Activated CD8-positive, alpha-beta T cell treated with anti-CD3 and anti-CD28 coated beads for 36 hours (primary cell): ENCODE measurements around the gene CIB2. TPM values are rescaled to one million over a fixed set of nuclear protein-coding genes. Genes with fewer than 3 reads are reported as not detected.

Experiments used
- ATAC-seq: fragments of 200-7000 bp; cut with Tn5 transposase; one replicate; pipeline ENCODE4 v1.10.0; 2021; ENCODE audit warnings: mild to moderate bottlenecking, moderate library complexity
- CTCF ChIA-PET: fragments of 350-600 bp; sonication (Branson Sonifier 250); formaldehyde crosslinking; loops from one replicate; lab custom pipeline; 2021; ENCODE audit warnings: antibody characterized with exemption; lab: Charles Lee
- POLR2A ChIA-PET: fragments of 350-600 bp; sonication (Branson Sonifier 250); formaldehyde crosslinking; loops from one replicate; lab custom pipeline; 2021; ENCODE audit warnings: antibody characterized with exemption; lab: Charles Lee
- DNase-seq: peaks from one replicate; pipeline ENCODE4 v3.0.0-alpha.2; 2020
- H3K27ac Mint-ChIP-seq: one replicate; pipeline ENCODE4 v1.8.0; 2021; ENCODE audit warnings: mild to moderate bottlenecking, mixed read lengths
- H3K27me3 Mint-ChIP-seq: one replicate; pipeline ENCODE4 v1.8.0; 2021; ENCODE audit warnings: mixed read lengths
- H3K36me3 Mint-ChIP-seq: one replicate; pipeline ENCODE4 v1.8.0; 2021; ENCODE audit warnings: low read depth, mixed read lengths
- H3K4me1 Mint-ChIP-seq: one replicate; pipeline ENCODE4 v1.8.0; 2021; ENCODE audit warnings: low read depth, mixed read lengths
- H3K4me3 Mint-ChIP-seq: one replicate; pipeline ENCODE4 v1.8.0; 2021; ENCODE audit warnings: mild to moderate bottlenecking, moderate library complexity, mixed read lengths
- H3K9me3 Mint-ChIP-seq: one replicate; pipeline ENCODE4 v1.8.0; 2021; ENCODE audit warnings: mixed read lengths
- intact Hi-C: fragments of 100-400 bp; cut with micrococcal nuclease; formaldehyde crosslinking; loops from one replicate; pipeline ENCODE4 v1.10.0; 2022
- total RNA-seq, 2 experiments: library from RNA; stranded (reverse); gene quantifications; one replicate each; pipeline ENCODE4 v1.2.3, GENCODE V29; 2021
- TF ChIP-seq, protein P1 (sequence below): fragments of 200-600 bp; IDR thresholded peaks from one replicate; pipeline ENCODE4 v1.8.0; 2022; ENCODE audit warnings: antibody characterized with exemption, mild to moderate bottlenecking

CIB2 gene
- total RNA-seq, 2 experiments from 2014 or later, result 1.6 TPM

DNA sequence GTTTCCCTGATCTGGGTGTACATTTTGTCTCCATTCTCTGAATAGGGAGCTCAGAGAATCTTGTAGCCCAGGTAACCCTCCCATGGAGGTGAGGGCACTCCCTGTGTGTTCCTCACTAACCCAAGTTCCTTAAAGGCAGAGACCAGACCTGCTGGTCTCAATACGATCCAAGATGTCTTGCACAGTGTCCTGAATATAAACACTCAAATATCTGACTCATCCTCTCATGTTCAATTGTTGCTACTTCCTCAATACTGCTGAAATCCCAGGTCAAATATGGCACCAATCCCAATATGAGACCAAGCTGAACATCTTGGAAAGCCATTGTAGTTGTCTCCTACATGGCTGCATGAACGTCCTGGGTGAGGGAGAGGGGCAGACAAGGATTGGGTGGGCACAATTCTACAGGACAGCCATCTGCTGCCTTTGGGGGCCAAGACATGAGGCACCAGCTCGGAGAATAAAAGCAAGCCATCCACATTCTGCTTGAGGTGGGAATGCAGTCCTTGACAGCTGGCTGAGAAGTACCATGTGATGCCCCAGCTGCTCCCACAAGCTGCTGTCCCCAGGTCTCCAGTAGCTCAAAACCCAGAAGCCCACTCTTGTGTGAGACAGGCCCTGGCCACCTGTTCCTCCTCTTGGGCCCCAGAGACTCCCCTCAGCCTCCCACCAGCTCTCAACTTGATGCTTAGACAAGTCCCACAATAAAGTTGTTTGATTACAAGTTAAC is 72.0 kb downstream of the CIB2 start:
- DNase-seq (peak; percentile 1), ATAC-seq (no peak)
- Mint-ChIP-seq H3K27me3 (no peaks in the 10 kb centered on the region), H3K4me3 (no peak overlapping the region), H3K9me3 (no peaks in the 10 kb centered on the region), H3K36me3 (peaks cover 4% of the 10 kb centered on the region), H3K4me1 (peaks cover 70% of the 10 kb centered on the region), H3K27ac (peak overlapping the region; percentile 83)
- intact Hi-C loops, result no loop called here
- POLR2A ChIA-PET, result interaction anchor here (1.2 to 3.2 kb wide), 4 partner anchors 8 to 24 kb away, joined by 3 to 18 read pairs (median 5); no protein-coding TSS in a partner anchor
- TF ChIP-seq, protein P1, sequence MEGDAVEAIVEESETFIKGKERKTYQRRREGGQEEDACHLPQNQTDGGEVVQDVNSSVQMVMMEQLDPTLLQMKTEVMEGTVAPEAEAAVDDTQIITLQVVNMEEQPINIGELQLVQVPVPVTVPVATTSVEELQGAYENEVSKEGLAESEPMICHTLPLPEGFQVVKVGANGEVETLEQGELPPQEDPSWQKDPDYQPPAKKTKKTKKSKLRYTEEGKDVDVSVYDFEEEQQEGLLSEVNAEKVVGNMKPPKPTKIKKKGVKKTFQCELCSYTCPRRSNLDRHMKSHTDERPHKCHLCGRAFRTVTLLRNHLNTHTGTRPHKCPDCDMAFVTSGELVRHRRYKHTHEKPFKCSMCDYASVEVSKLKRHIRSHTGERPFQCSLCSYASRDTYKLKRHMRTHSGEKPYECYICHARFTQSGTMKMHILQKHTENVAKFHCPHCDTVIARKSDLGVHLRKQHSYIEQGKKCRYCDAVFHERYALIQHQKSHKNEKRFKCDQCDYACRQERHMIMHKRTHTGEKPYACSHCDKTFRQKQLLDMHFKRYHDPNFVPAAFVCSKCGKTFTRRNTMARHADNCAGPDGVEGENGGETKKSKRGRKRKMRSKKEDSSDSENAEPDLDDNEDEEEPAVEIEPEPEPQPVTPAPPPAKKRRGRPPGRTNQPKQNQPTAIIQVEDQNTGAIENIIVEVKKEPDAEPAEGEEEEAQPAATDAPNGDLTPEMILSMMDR, result no peak
- CTCF ChIA-PET, result interaction anchor here (1.3 to 2.5 kb wide), 5 partner anchors 9 to 49 kb away, joined by 3 to 15 read pairs (median 7); no protein-coding TSS in a partner anchor

DNA sequence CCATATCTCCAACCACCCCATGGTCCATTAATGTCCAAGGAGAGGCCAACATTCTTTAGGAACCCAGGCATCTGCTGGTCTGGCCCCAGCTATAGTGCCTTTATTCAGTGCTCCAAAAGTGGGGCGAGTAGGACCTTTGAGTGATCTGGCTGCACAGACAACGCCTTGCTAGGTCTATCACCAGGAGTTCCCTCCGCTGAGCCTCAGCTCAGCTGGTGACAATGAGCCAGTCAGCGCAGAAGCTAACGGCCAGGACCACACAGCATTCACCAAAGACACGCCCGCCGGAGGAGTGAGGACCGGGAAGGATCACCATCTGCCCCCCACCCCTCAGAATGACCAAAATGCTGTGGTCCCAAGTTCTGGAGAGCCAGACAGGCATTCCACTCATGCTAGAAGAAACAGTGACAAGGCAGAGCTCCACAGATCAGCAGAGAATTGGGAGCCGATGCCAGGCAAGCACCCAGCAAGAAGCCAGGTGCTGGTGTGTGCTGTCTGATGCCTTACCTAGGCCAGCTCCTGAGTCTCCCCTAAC is 72.8 kb downstream of the CIB2 start:
- ChIA-PET CTCF (interaction anchor here (1.5 to 2.5 kb wide), 4 partner anchors 8 to 50 kb away, joined by 6 to 15 read pairs (median 8); no protein-coding TSS in a partner anchor), POLR2A (interaction anchor here (1.8 to 3.2 kb wide), 2 partner anchors 9 to 11 kb away, joined by 6 to 18 read pairs; no protein-coding TSS in a partner anchor)
- Mint-ChIP-seq H3K27ac (peak overlapping the region; percentile 83), H3K4me1 (peaks cover 75% of the 10 kb centered on the region), H3K9me3 (no peaks in the 10 kb centered on the region), H3K36me3 (peaks cover 10% of the 10 kb centered on the region), H3K4me3 (no peak overlapping the region), H3K27me3 (no peaks in the 10 kb centered on the region)
- TF ChIP-seq, protein P1, result no peak
- intact Hi-C loops, result no loop called here
- no peak for ATAC-seq
- DNase-seq, result peak; percentile 1

DNA sequence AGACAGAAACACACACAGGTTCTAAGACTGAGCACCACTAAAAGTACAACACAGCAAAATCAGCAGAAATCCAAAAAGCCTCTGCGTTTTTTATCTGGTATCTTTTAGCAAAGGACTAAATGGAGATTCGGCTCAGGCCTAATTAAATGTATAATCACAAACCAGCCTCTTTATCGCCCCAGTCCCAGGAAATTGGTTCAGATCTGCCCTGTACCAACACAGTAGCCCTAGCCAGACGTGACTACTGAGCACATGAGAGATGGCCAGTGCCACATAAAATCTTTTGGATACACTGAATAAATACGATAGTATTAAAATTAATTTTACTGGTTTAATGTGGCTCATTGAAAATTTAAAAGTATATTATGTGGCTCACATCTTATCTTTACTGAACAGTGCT is 73.4 kb downstream of the CIB2 start:
- no peak for ATAC-seq
- ChIA-PET POLR2A (interaction anchor here (0.6 to 3.2 kb wide), 3 partner anchors 12 to 41 kb away, joined by 4 to 18 read pairs (median 5); no protein-coding TSS in a partner anchor), CTCF (interaction anchor here (2.2 to 3.0 kb wide), 2 partner anchors 11 to 50 kb away, joined by 10 to 14 read pairs; no protein-coding TSS in a partner anchor)
- TF ChIP-seq, protein P1, result no peak
- intact Hi-C loops, result loop anchor here (2.0 kb wide), 1 partner anchor 19 kb away; the partner anchor contains the start of gene TBC1D2B
- H3K9me3 Mint-ChIP-seq, result no peaks in the 10 kb centered on the region
- peak overlapping the region; percentile 83 for H3K27ac Mint-ChIP-seq
- peaks cover 17% of the 10 kb centered on the region for H3K36me3 Mint-ChIP-seq
- no peaks in the 10 kb centered on the region for H3K27me3 Mint-ChIP-seq
- no peak for DNase-seq
- H3K4me1 Mint-ChIP-seq, result peaks cover 81% of the 10 kb centered on the region
- H3K4me3 Mint-ChIP-seq, result no peak overlapping the region

DNA sequence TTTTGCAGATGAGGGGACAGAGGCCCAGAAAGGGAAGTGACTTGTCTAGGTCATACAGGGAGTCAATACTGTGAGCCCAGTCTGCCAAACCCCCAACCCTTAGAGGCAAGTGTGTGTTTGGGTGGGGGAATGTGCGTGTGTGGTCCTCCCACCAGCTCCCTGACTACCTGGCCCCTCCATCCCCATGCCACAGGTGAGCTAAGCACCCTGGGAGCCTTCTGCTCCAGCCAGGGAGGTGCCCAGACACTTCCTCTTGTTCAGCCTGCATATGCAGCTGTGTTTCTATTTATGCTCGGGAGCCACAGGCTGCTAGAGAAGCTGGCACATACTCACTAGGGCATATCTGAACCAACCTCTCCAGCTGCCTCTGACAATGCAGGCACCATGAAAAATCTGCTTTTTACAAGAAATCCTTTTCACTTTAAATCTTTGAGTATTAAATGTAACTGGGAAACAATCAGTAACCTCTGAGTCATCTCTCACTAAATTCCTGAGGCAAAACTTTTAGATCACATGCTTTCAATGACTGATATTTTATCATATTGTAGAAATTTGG is 74.5 kb downstream of the CIB2 start:
- H3K9me3 Mint-ChIP-seq, result no peaks in the 10 kb centered on the region
- ATAC-seq (peak; percentile 45), DNase-seq (no peak)
- H3K27ac Mint-ChIP-seq, result peak overlapping the region; percentile 83
- ChIA-PET POLR2A (interaction anchor here (0.7 to 1.5 kb wide), 2 partner anchors 19 to 22 kb away, joined by 3 to 5 read pairs; no protein-coding TSS in a partner anchor), CTCF (interaction anchor here (1.6 to 3.0 kb wide), 2 partner anchors 12 to 52 kb away, joined by 4 to 14 read pairs; no protein-coding TSS in a partner anchor)
- no peak overlapping the region for H3K4me3 Mint-ChIP-seq
- H3K4me1 Mint-ChIP-seq, result peaks cover 85% of the 10 kb centered on the region
- intact Hi-C loops, result loop anchor here (2.0 kb wide), 1 partner anchor 20 kb away; the partner anchor contains the start of gene TBC1D2B
- peaks cover 19% of the 10 kb centered on the region for H3K36me3 Mint-ChIP-seq
- no peaks in the 10 kb centered on the region for H3K27me3 Mint-ChIP-seq
- TF ChIP-seq, protein P1, result no peak
